NCI-H2196 (cell line): Measurements from ENCODE around the gene FAAP100.

Experiments
- DNase-seq: peaks from one replicate; lab custom pipeline; 2025; ENCODE audit not compliant: unreplicated experiment; lab: John Stamatoyannopoulos, UW

Gene FAAP100

GRCh38 chr17:81492202-81492601 is 60.0 kb downstream of the FAAP100 start:
- DNase-seq: no peak

- no peak for DNase-seq
Measured at GRCh38 chr17:81491761-81492160, 60.4 kb downstream of the FAAP100 start.

- DNase-seq: no peak
Measured at GRCh38 chr17:81491181-81491581, 61.0 kb downstream of the FAAP100 start.

- DNase-seq: no peak
Measured at GRCh38 chr17:81489998-81490992, 61.9 kb downstream of the FAAP100 start.
